IMR-90 (cell line): ENCODE data around the gene TTLL9. TPM values are rescaled to one million over a fixed set of nuclear protein-coding genes. Genes with fewer than 3 reads are reported as not detected.

ENCODE experiments used
- ATAC-seq: fragments of 200-7000 bp; cut with Tn5 transposase; 2 replicates; pipeline ENCODE4 v1.9.1; 2020; ENCODE audit warnings: low read depth, mild to moderate bottlenecking, moderate library complexity
- BruUV-seq: library from RNA; stranded (reverse); fragments of 400-500 nt; replicated peaks from 2 replicates; lab custom pipeline; 2021; lab: Mats Ljungman, UMichigan
- CTCF ChIA-PET: fragments of 300-600 bp; formaldehyde crosslinking; extraction: SDS; loops from one replicate; lab custom pipeline; 2021; ENCODE audit warnings: antibody characterized with exemption; lab: Yijun Ruan, JAX
- POLR2A ChIA-PET: fragments of 300-600 bp; sonication (Branson Sonifier 250); formaldehyde crosslinking; loops from one replicate; lab custom pipeline; 2022; ENCODE audit warnings: antibody characterized with exemption; ENCODE audit not compliant: unreplicated experiment; lab: Charles Lee
- DNase-seq: peaks from one replicate; pipeline ENCODE4 v3.0.0; 2013
- H2AFZ ChIP-seq: replicated peaks from 2 replicates; pipeline ENCODE3; 2013; ENCODE audit warnings: low read length, mild to moderate bottlenecking; ENCODE audit not compliant: poor library complexity
- H2AK5ac ChIP-seq: 2 replicates; pipeline ENCODE4 v1.6.1; 2013; ENCODE audit warnings: low read depth, low read length, inconsistent platforms
- H2AK9ac ChIP-seq: replicated peaks from 2 replicates; pipeline ENCODE3; 2013; ENCODE audit warnings: mild to moderate bottlenecking, low read depth, low read length, moderate library complexity; ENCODE audit not compliant: poor library complexity
- H2BK120ac ChIP-seq: 2 replicates; pipeline ENCODE4 v1.6.1; 2013; ENCODE audit warnings: low read depth, low read length, inconsistent platforms
- H2BK15ac ChIP-seq: 3 replicates; pipeline ENCODE4 v1.6.1; 2013; ENCODE audit warnings: low read depth, low read length, inconsistent platforms
- H2BK20ac ChIP-seq: 2 replicates; pipeline ENCODE4 v1.6.1; 2013; ENCODE audit warnings: low read depth, mild to moderate bottlenecking, inconsistent platforms, low read length, moderate library complexity
- H2BK5ac ChIP-seq: 2 replicates; pipeline ENCODE4 v1.6.1; 2013; ENCODE audit warnings: mild to moderate bottlenecking, low read depth, low read length, inconsistent platforms; ENCODE audit not compliant: poor library complexity, severe bottlenecking
- H3K14ac ChIP-seq: replicated peaks from 2 replicates; pipeline ENCODE4 v1.6.1; 2013; ENCODE audit warnings: low read depth, low read length, inconsistent platforms
- H3K18ac ChIP-seq: 2 replicates; pipeline ENCODE4 v1.6.1; 2013; ENCODE audit warnings: low read depth, low read length, control low read depth
- H3K23ac ChIP-seq: 2 replicates; pipeline ENCODE4 v1.6.1; 2013; ENCODE audit warnings: low read depth, low read length, inconsistent platforms
- H3K27ac ChIP-seq: 2 replicates; pipeline ENCODE4 v1.5.1; 2013; ENCODE audit warnings: mild to moderate bottlenecking, control low read depth, low read length; ENCODE audit not compliant: insufficient read depth
- H3K27me3 ChIP-seq: 2 replicates; pipeline ENCODE4 v1.6.1; 2013; ENCODE audit warnings: low read length; ENCODE audit not compliant: control insufficient read depth, insufficient read depth
- H3K36me3 ChIP-seq: 2 replicates; pipeline ENCODE4 v1.6.1; 2013; ENCODE audit warnings: low read length, mixed read lengths; ENCODE audit not compliant: control insufficient read depth, insufficient read depth
- H3K4ac ChIP-seq: 2 replicates; pipeline ENCODE4 v1.6.1; 2013; ENCODE audit warnings: low read depth, low read length, inconsistent platforms
- H3K4me1 ChIP-seq: 2 replicates; pipeline ENCODE4 v1.6.1; 2013; ENCODE audit warnings: low read length, mixed read lengths; ENCODE audit not compliant: control insufficient read depth, insufficient read depth
- H3K4me2 ChIP-seq: 2 replicates; pipeline ENCODE4 v1.6.1; 2013; ENCODE audit warnings: low read depth, mild to moderate bottlenecking, control low read depth, low read length, moderate library complexity
- H3K4me3 ChIP-seq: 2 replicates; pipeline ENCODE4 v1.5.1; 2013; ENCODE audit warnings: low read depth, mild to moderate bottlenecking, control low read depth, low read length, moderate library complexity; ENCODE audit not compliant: insufficient read depth
- H3K56ac ChIP-seq: 2 replicates; pipeline ENCODE4 v1.6.1; 2013; ENCODE audit warnings: low read length, inconsistent platforms; ENCODE audit not compliant: insufficient read depth; ENCODE audit errors: extremely low read depth
- H3K79me1 ChIP-seq, 2 experiments: 2 replicates each; pipeline ENCODE4 v1.6.1; 2013; ENCODE audit warnings: low read length in 2 of 2, inconsistent platforms in 1 of 2, low read depth in 1 of 2
- H3K9ac ChIP-seq: 2 replicates; pipeline ENCODE4 v1.6.1; 2013; ENCODE audit warnings: low read depth, low read length, control low read depth
- H3K9me1 ChIP-seq: 2 replicates; pipeline ENCODE4 v1.6.1; 2013; ENCODE audit warnings: low read length, inconsistent platforms; ENCODE audit not compliant: insufficient read depth
- H3K9me3 ChIP-seq: 2 replicates; pipeline ENCODE4 v1.6.1; 2013; ENCODE audit warnings: low read length; ENCODE audit not compliant: control insufficient read depth, insufficient read depth
- H4K20me1 ChIP-seq: 2 replicates; pipeline ENCODE4 v1.6.1; 2013; ENCODE audit warnings: low read length, inconsistent platforms; ENCODE audit not compliant: insufficient read depth
- H4K5ac ChIP-seq: 2 replicates; pipeline ENCODE4 v1.6.1; 2013; ENCODE audit warnings: mild to moderate bottlenecking, low read depth, low read length, control low read depth
- H4K8ac ChIP-seq, 2 experiments: 2 replicates each; pipeline ENCODE4 v1.6.1; 2013; ENCODE audit warnings: low read depth in 2 of 2, low read length in 2 of 2, control low read depth in 1 of 2, inconsistent platforms in 1 of 2
- H4K91ac ChIP-seq: 2 replicates; pipeline ENCODE4 v1.6.1; 2013; ENCODE audit warnings: low read depth, low read length, inconsistent platforms; ENCODE audit not compliant: insufficient read depth
- BHLHE40 ChIP-seq: fragments of 150-350 bp; IDR thresholded peaks from 2 replicates; pipeline ENCODE4 v1.6.1; 2016; ENCODE audit warnings: mild to moderate bottlenecking, low read depth, low read length
- CEBPB ChIP-seq: IDR thresholded peaks from 2 replicates; pipeline ENCODE4 v1.6.1; 2012; ENCODE audit warnings: low read depth, low read length, improper control_type of control experiment
- CHD1 ChIP-seq: IDR thresholded peaks from 2 replicates; pipeline ENCODE4 v1.6.1; 2012; ENCODE audit warnings: low read depth, low read length, improper control_type of control experiment
- CTCF ChIP-seq: conservative IDR thresholded peaks from 2 replicates; pipeline ENCODE4 v1.5.1; 2012; ENCODE audit warnings: mild to moderate bottlenecking, low read depth, low read length, improper control_type of control experiment
- FOS ChIP-seq: fragments of 150-350 bp; IDR thresholded peaks from 2 replicates; pipeline ENCODE4 v1.6.1; 2016; ENCODE audit warnings: low read depth, low read length
- MAFK ChIP-seq: IDR thresholded peaks from 2 replicates; pipeline ENCODE4 v1.6.1; 2012; ENCODE audit warnings: low read depth, low read length, improper control_type of control experiment
- MAZ ChIP-seq: IDR thresholded peaks from 2 replicates; pipeline ENCODE4 v1.6.1; 2012; ENCODE audit warnings: low read depth, mild to moderate bottlenecking, low read length, improper control_type of control experiment, moderate library complexity, borderline replicate concordance
- MXI1 ChIP-seq: IDR thresholded peaks from 2 replicates; pipeline ENCODE4 v1.6.1; 2012; ENCODE audit warnings: low read depth, mild to moderate bottlenecking, low read length, moderate library complexity, borderline replicate concordance
- NFE2L2 ChIP-seq: fragments of 150-350 bp; IDR thresholded peaks from 2 replicates; pipeline ENCODE4 v1.6.1; 2016; ENCODE audit warnings: low read depth, mild to moderate bottlenecking, low read length
- POLR2A ChIP-seq: IDR thresholded peaks from 2 replicates; pipeline ENCODE4 v1.6.1; 2012; ENCODE audit warnings: mild to moderate bottlenecking, low read depth, low read length
- RAD21 ChIP-seq: IDR thresholded peaks from 2 replicates; pipeline ENCODE4 v1.6.1; 2012; ENCODE audit warnings: low read length, improper control_type of control experiment
- RCOR1 ChIP-seq: IDR thresholded peaks from 2 replicates; pipeline ENCODE4 v1.6.1; 2012; ENCODE audit warnings: mild to moderate bottlenecking, low read length, improper control_type of control experiment; ENCODE audit not compliant: insufficient replicate concordance
- RFX5 ChIP-seq: IDR thresholded peaks from 2 replicates; pipeline ENCODE4 v1.8.0; 2012; ENCODE audit warnings: low read depth, mild to moderate bottlenecking, low read length, moderate library complexity
- SMC3 ChIP-seq: fragments of 150-350 bp; IDR thresholded peaks from 2 replicates; pipeline ENCODE4 v1.6.1; 2016; ENCODE audit warnings: low read depth, mild to moderate bottlenecking, antibody characterized with exemption, low read length, moderate library complexity
- USF2 ChIP-seq: fragments of 150-350 bp; IDR thresholded peaks from 2 replicates; pipeline ENCODE4 v1.6.1; 2017; ENCODE audit warnings: mild to moderate bottlenecking, antibody characterized with exemption, low read length, low read depth
- WGBS, 2 experiments: methylation state at CpG; one replicate each; pipeline versions ENCODE4 v1.1.5 to v1.1.7; 2013; ENCODE audit warnings: missing lambda C conversion rate in 2 of 2; ENCODE audit not compliant: insufficient read length in 1 of 2; ENCODE audit errors: extremely low coverage in 2 of 2; 5-methylcytosine and 5-hydroxymethylcytosine counted together
- dilution Hi-C: fragments of 300-500 bp; cut with HindIII; formaldehyde crosslinking; loops from one replicate; pipeline ENCODE4 v1.14.3; 2018; ENCODE audit warnings: low sequenced_read_pairs; ENCODE audit not compliant: unreplicated experiment
- in situ Hi-C: fragments of 300-500 bp; cut with MboI; formaldehyde crosslinking; loops from 3 replicates; pipeline ENCODE4 v1.14.3; 2019; ENCODE audit warnings: low sequenced_read_pairs, inconsistent platforms, mixed read lengths
- intact Hi-C: fragments of 100-400 bp; cut with micrococcal nuclease; formaldehyde crosslinking; loops from 2 replicates; pipeline ENCODE4 v1.10.0; 2022
- polyA plus RNA-seq, 3 experiments: library from polyadenylated mRNA; depleted of rRNA; stranded (reverse); fragments of >200 nt; gene quantifications; 2 replicates each; pipeline ENCODE4 v1.2.3, GENCODE V29; 2012; ENCODE audit warnings: low replicate concordance in 1 of 3
- total RNA-seq: library from RNA; depleted of rRNA; stranded (reverse); fragments of >200 nt; gene quantifications from 2 replicates; pipeline ENCODE4 v1.2.3, GENCODE V29; 2012
- TF ChIP-seq, protein P1 (sequence below): fragments of 150-350 bp; IDR thresholded peaks from 2 replicates; pipeline ENCODE4 v1.6.1; 2016; ENCODE audit warnings: low read depth, mild to moderate bottlenecking, low read length, moderate library complexity, borderline replicate concordance

TTLL9 gene
- total and polyA plus RNA-seq, 2 of the 4 experiments (the other 2 are of a cell fraction): not detected

- DNase-seq: no peak
These were observed 109.4 kb downstream of the TTLL9 start for GRCh38 chr20:31979713-31980426.

More at GRCh38 chr20:31979713-31980426, 109.4 kb downstream of the TTLL9 start:
- no peak overlapping the region for H3K23ac ChIP-seq
- no peak overlapping the region for H3K4me3 ChIP-seq
- ATAC-seq: no peak
- no peak overlapping the region for H2AK5ac ChIP-seq
- WGBS, 2 experiments: 60% methylated on average over 1 of the region's 6 CpGs; no CpG with 5 or more reads in 1 of the 2 experiments
- H3K36me3 ChIP-seq: no peaks in the 10 kb centered on the region
- H3K79me1 ChIP-seq: no peaks in the 10 kb centered on the region
- no peaks in the 10 kb centered on the region for H4K20me1 ChIP-seq
- intact Hi-C loops (no loop called here), in situ Hi-C loops (no loop called here), dilution Hi-C loops (no loop called here)
- H3K56ac ChIP-seq: no peak overlapping the region
- H2BK5ac ChIP-seq: no peak overlapping the region
- no peak overlapping the region for H2BK20ac ChIP-seq
- TF ChIP-seq RCOR1: no peak
- TF ChIP-seq MXI1: no peak
- TF ChIP-seq MAFK: no peak
- TF ChIP-seq, protein P1, sequence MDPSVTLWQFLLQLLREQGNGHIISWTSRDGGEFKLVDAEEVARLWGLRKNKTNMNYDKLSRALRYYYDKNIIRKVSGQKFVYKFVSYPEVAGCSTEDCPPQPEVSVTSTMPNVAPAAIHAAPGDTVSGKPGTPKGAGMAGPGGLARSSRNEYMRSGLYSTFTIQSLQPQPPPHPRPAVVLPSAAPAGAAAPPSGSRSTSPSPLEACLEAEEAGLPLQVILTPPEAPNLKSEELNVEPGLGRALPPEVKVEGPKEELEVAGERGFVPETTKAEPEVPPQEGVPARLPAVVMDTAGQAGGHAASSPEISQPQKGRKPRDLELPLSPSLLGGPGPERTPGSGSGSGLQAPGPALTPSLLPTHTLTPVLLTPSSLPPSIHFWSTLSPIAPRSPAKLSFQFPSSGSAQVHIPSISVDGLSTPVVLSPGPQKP: no peak
- TF ChIP-seq BHLHE40: no peak
- no peak for TF ChIP-seq USF2
- no peak for TF ChIP-seq POLR2A
- no peak for TF ChIP-seq CEBPB
- no peak for TF ChIP-seq MAZ
- TF ChIP-seq SMC3: no peak
- TF ChIP-seq CTCF: no peak
- TF ChIP-seq RFX5: no peak
- no peak for TF ChIP-seq NFE2L2
- TF ChIP-seq RAD21: no peak
- no peak for TF ChIP-seq CHD1
- TF ChIP-seq FOS: no peak
- H2BK120ac ChIP-seq: no peak overlapping the region
- H3K18ac ChIP-seq: no peak overlapping the region
- H3K9me1 ChIP-seq: no peaks in the 10 kb centered on the region
- no peaks in the 10 kb centered on the region for H3K4me1 ChIP-seq
- H3K4ac ChIP-seq: no peak overlapping the region
- no peak overlapping the region for H3K4me2 ChIP-seq
- H4K5ac ChIP-seq: no peak overlapping the region
- H4K91ac ChIP-seq: no peak overlapping the region
- no TSS peak for BruUV-seq
- H3K9ac ChIP-seq: no peak overlapping the region
- no peak overlapping the region for H2AFZ ChIP-seq
- H3K27ac ChIP-seq: no peak overlapping the region
- no peak overlapping the region for H3K14ac ChIP-seq
- H4K8ac ChIP-seq: no peak overlapping the region
- POLR2A ChIA-PET: no interaction called here
- no peak overlapping the region for H2BK15ac ChIP-seq
- no peak overlapping the region for H2AK9ac ChIP-seq
- H3K27me3 ChIP-seq: peaks cover 43% of the 10 kb centered on the region
- CTCF ChIA-PET: no interaction called here
- H3K9me3 ChIP-seq: no peaks in the 10 kb centered on the region
